Loucy (cell line): Measurements from ENCODE around the gene PKLR.
"Not testable (repeated sequence)": the region's sequence is repeated elsewhere in the genome, so short reads cannot be mapped to it uniquely, and the experiment has no call there.

ENCODE experiments used
- H2AFZ ChIP-seq: fragments of 200-600 bp; sonication (generic); 2 replicates; pipeline ENCODE4 v1.6.0; 2016; ENCODE audit warnings: antibody characterized with exemption, mild to moderate bottlenecking, low read length, moderate library complexity
- H3F3A ChIP-seq: fragments of 200-600 bp; 2 replicates; pipeline ENCODE4 v1.6.0; 2016; ENCODE audit warnings: antibody characterized with exemption, low read depth, mild to moderate bottlenecking
- H3K27me3 ChIP-seq: fragments of 200-600 bp; sonication (generic); 2 replicates; pipeline ENCODE4 v1.6.1; 2014; ENCODE audit warnings: low read length, mild to moderate bottlenecking; ENCODE audit not compliant: insufficient read depth, poor library complexity, severe bottlenecking
- H3K36me3 ChIP-seq: fragments of 200-600 bp; sonication (generic); 2 replicates; pipeline ENCODE4 v1.6.1; 2016; ENCODE audit warnings: low read length; ENCODE audit not compliant: insufficient read depth
- H3K4me1 ChIP-seq: fragments of 200-600 bp; sonication (generic); 2 replicates; pipeline ENCODE4 v1.5.1; 2014; ENCODE audit warnings: low read length, mild to moderate bottlenecking; ENCODE audit not compliant: insufficient read depth, poor library complexity, severe bottlenecking
- H3K4me2 ChIP-seq: fragments of 200-600 bp; sonication (generic); 2 replicates; pipeline ENCODE4 v1.6.0; 2014; ENCODE audit warnings: antibody characterized with exemption, low read length, low read depth, mild to moderate bottlenecking; ENCODE audit not compliant: poor library complexity, severe bottlenecking
- H3K4me3 ChIP-seq: fragments of 200-600 bp; sonication (generic); 2 replicates; pipeline ENCODE4 v1.5.1; 2014; ENCODE audit warnings: low read length, mild to moderate bottlenecking, mixed read lengths; ENCODE audit not compliant: poor library complexity, severe bottlenecking
- H3K79me2 ChIP-seq: fragments of 200-600 bp; sonication (generic); 2 replicates; pipeline ENCODE4 v1.6.1; 2014; ENCODE audit warnings: low read length; ENCODE audit not compliant: insufficient read depth
- H3K9ac ChIP-seq: fragments of 200-600 bp; sonication (generic); 2 replicates; pipeline ENCODE4 v1.6.0; 2014; ENCODE audit warnings: mild to moderate bottlenecking, low read depth, low read length, moderate library complexity; ENCODE audit not compliant: poor library complexity, severe bottlenecking
- H3K9me2 ChIP-seq: fragments of 200-600 bp; sonication (generic); replicated peaks from 2 replicates; pipeline ENCODE4 v1.6.1; 2016; ENCODE audit warnings: low read depth, low read length, mixed read lengths
- H3K9me3 ChIP-seq: fragments of 200-600 bp; sonication (generic); 2 replicates; pipeline ENCODE4 v1.6.1; 2014; ENCODE audit warnings: mild to moderate bottlenecking, antibody characterized with exemption, low read length, low read depth; ENCODE audit not compliant: insufficient read depth
- H4K20me1 ChIP-seq: fragments of 200-600 bp; sonication (generic); 2 replicates; pipeline ENCODE4 v1.6.0; 2014; ENCODE audit warnings: antibody characterized with exemption, low read length, mild to moderate bottlenecking; ENCODE audit not compliant: insufficient read depth, poor library complexity, severe bottlenecking
- EZH2phosphoT487 ChIP-seq: fragments of 200-600 bp; IDR thresholded peaks from 2 replicates; pipeline ENCODE4 v1.6.1; 2018; ENCODE audit warnings: antibody characterized with exemption, mild to moderate bottlenecking, moderate library complexity, borderline replicate concordance
- TF ChIP-seq, protein P1 (sequence below): fragments of 200-600 bp; sonication (generic); conservative IDR thresholded peaks from 2 replicates; pipeline ENCODE4 v1.5.1; 2014; ENCODE audit warnings: mild to moderate bottlenecking, antibody characterized with exemption, low read length

The PKLR gene

DNA sequence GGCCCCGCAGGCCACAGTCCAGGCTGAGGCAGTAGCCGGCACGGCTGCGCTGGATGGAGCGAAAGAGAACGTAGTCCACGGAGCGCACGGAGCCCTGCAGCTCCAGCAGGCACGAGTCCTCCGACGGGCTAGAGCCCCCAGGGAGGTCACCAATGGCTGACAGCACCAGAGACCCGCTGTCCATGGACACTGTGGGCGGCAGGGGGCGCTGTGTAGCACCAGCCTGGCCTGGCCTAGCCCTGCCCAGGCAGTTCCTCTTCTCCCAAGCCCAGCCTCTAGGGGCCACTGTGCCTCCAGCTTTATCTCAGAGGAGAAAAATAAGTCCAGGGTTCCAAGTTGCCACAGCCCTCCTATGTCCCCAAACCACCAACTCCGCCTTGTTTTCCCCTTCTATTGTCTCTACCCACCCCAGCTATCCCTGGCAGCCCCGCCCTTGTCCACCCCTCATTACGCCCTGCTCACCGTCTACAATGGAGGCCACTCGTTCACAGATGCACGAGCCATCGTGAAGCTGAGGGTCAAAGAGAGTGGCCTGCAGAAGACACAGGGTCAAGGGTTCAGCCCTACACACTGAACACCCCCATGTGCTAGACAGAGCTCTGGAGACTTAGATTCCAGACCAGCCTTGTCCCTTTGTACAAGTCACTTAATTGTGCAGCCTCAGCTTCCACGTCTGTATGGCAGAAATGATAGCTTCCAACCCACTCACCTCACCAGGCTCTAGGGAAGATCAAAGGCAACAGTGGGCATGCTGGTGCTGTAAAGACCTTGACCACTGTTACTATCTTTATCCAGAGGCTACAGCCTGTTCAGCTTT, 50.4 kb downstream of the PKLR start:
- Histone ChIP-seq H4K20me1 (no peaks in the 10 kb centered on the region), H3K79me2 (peaks cover 9% of the 10 kb centered on the region; the same call in 1 of the 2 replicates), H3F3A (no peaks in the 10 kb centered on the region), H3K9ac (peak overlapping the region; percentile 55), H3K27me3 (no peaks in the 10 kb centered on the region), H3K4me3 (peak overlapping the region; percentile 71), H3K4me1 (peaks cover 26% of the 10 kb centered on the region), H2AFZ (peak overlapping the region; percentile 83), H3K9me2 (no peaks in the 10 kb centered on the region), H3K9me3 (no peaks in the 10 kb centered on the region), H3K36me3 (no peaks in the 10 kb centered on the region), H3K4me2 (peak overlapping the region; percentile 76)
- TF ChIP-seq EZH2phosphoT487, result no peak
- TF ChIP-seq, protein P1, sequence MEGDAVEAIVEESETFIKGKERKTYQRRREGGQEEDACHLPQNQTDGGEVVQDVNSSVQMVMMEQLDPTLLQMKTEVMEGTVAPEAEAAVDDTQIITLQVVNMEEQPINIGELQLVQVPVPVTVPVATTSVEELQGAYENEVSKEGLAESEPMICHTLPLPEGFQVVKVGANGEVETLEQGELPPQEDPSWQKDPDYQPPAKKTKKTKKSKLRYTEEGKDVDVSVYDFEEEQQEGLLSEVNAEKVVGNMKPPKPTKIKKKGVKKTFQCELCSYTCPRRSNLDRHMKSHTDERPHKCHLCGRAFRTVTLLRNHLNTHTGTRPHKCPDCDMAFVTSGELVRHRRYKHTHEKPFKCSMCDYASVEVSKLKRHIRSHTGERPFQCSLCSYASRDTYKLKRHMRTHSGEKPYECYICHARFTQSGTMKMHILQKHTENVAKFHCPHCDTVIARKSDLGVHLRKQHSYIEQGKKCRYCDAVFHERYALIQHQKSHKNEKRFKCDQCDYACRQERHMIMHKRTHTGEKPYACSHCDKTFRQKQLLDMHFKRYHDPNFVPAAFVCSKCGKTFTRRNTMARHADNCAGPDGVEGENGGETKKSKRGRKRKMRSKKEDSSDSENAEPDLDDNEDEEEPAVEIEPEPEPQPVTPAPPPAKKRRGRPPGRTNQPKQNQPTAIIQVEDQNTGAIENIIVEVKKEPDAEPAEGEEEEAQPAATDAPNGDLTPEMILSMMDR, result peak; percentile 100

DNA sequence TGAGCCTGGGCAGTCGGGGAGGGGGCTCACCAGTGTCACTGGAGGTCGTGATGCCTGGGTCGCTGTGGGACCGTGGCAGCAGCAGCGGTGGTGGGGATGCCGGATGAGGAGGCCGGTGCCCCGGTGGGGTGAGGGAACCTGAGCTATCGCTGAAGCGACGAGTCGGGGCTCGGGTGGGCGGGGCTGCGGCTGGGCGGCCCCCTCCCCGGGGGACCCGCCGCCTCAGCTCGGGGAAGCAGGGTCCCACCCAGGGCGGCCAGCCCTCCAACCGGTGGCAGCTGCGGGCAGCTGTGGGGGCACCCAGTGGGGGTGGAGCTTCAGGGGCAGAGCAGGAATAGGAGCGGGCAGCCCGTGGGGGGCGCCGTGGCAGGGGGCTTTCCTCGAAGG, 51.0 kb downstream of the PKLR start:
- TF ChIP-seq, protein P1, result no peak
- no peak for TF ChIP-seq EZH2phosphoT487
- Histone ChIP-seq H3K36me3 (no peaks in the 10 kb centered on the region), H3K4me3 (peak overlapping the region; percentile 71), H3K9me3 (no peaks in the 10 kb centered on the region), H2AFZ (peak overlapping the region; percentile 83), H3K4me1 (peaks cover 28% of the 10 kb centered on the region), H4K20me1 (no peaks in the 10 kb centered on the region), H3K79me2 (peaks cover 9% of the 10 kb centered on the region; the same call in 1 of the 2 replicates), H3K27me3 (no peaks in the 10 kb centered on the region), H3K4me2 (peak overlapping the region; percentile 76), H3K9ac (peak overlapping the region; percentile 55), H3F3A (no peaks in the 10 kb centered on the region), H3K9me2 (no peaks in the 10 kb centered on the region)

DNA sequence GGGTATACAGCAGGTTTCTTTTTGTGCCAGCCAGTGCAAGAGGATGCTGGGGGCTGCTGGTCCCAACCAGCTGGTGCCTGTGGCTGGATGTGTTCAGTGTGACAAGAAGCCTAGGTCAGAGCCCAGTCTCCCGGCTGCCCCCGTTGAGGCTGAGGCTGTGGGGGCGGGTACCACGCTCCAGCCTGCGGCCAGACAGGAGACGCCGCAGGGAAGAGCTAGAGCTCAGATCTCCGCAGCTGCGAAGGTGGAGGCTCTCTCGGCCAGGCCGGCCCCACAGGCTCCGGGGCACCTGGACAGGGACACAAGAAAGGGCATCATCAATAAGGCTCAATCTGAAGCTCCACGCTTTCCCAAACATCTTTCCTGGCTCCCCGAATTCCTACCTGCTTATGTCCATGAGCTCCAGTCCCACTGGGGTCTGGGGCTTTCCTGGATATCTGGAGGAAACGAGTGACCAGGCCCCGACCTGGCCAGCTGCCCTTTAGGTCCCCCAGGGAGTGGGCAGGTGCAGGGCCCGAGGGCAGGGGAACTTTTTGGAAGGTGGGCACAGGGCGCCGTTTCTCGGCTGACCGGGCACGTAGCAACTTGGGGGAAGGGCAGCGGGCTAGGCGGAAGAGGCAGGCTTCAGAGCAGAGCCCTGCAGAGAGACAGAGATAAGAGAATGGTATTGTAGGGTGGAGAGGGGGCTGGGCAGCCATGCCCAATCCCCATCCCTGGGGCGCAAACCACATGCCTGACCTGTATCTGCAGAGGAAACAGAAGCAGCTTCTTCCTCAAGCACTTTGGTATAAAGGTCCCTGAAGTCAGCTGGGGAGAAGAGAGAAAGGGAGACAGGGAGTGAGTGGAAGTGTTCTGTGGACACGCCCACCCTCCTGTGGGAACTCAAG, 53.3 kb downstream of the PKLR start:
- Histone ChIP-seq H3K36me3 (no peaks in the 10 kb centered on the region), H3K79me2 (peaks cover 12% of the 10 kb centered on the region), H4K20me1 (no peaks in the 10 kb centered on the region), H3F3A (no peaks in the 10 kb centered on the region), H3K27me3 (no peaks in the 10 kb centered on the region), H3K4me3 (no peak overlapping the region), H3K9me3 (no peaks in the 10 kb centered on the region), H3K9me2 (no peaks in the 10 kb centered on the region), H3K4me2 (no peak overlapping the region), H3K9ac (no peak overlapping the region), H3K4me1 (peaks cover 23% of the 10 kb centered on the region), H2AFZ (no peak overlapping the region)
- TF ChIP-seq EZH2phosphoT487, result no peak
- TF ChIP-seq, protein P1, result no peak

DNA sequence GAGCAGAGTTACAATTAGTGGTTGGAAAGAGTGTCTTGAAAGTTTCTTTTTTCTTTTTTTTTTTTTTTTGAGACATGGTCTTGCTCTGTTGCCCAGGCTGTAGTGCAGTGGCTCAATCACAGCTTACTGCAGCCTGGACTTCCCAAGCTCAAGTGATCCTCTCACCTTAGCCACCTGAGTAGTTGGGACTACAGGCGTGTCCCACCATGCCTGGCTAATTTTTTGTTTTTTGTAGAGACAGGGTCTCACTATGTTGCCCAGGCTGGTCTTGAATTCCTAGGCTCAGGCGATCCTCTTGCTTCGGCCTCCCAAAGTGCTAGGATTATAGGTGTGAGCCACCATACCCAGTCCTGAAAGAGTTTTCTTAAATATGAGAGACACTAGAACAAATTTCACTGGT, 54.4 kb downstream of the PKLR start:
- H3K4me2 ChIP-seq, H3K9me2 ChIP-seq, H2AFZ ChIP-seq, H3K4me3 ChIP-seq, H3F3A ChIP-seq, H3K27me3 ChIP-seq, H3K9me3 ChIP-seq, H3K36me3 ChIP-seq, H3K9ac ChIP-seq, H4K20me1 ChIP-seq: not testable (repeated sequence)
- H3K4me1 ChIP-seq, result peaks cover 29% of the 10 kb centered on the region
- peaks cover 22% of the 10 kb centered on the region for H3K79me2 ChIP-seq
